HepG2 (cell line): Measurements from ENCODE around the gene LRRC3. TPM values are rescaled to one million over a fixed set of nuclear protein-coding genes. Genes with fewer than 3 reads are reported as not detected.
A peak's percentile ranks its signal among the peaks of the same experiment; 100 is the strongest.

ENCODE experiments used
- CBX2 ChIP-seq, 2 experiments: fragments of 200-600 bp in 1 of 2; sonication (generic); formaldehyde crosslinking in 1 of 2; IDR thresholded peaks; 2 replicates each; pipeline versions ENCODE4 v1.7.0 to v1.8.1; 2018 to 2022; ENCODE audit warnings: low read depth in 2 of 2, low read length in 1 of 2, mild to moderate bottlenecking in 1 of 2, missing genetic modification reagents in 1 of 2
- ELF4 ChIP-seq: sonication (generic); formaldehyde crosslinking; IDR thresholded peaks from 2 replicates; pipeline ENCODE4 v1.5.0; 2020; ENCODE audit warnings: missing genetic modification reagents, mild to moderate bottlenecking, moderate library complexity, borderline replicate concordance
- ESRRA ChIP-seq: sonication (generic); formaldehyde crosslinking; IDR thresholded peaks from 2 replicates; pipeline ENCODE4 v1.5.1; 2020; ENCODE audit warnings: mild to moderate bottlenecking, low read depth, missing genetic modification reagents
- MED13 ChIP-seq: sonication (generic); formaldehyde crosslinking; IDR thresholded peaks from 2 replicates; pipeline ENCODE4 v1.5.0; 2020; ENCODE audit warnings: missing genetic modification reagents
- MLLT10 ChIP-seq: sonication (generic); formaldehyde crosslinking; IDR thresholded peaks from 2 replicates; pipeline ENCODE4 v1.4.0; 2020; ENCODE audit warnings: missing genetic modification reagents
- MTF2 ChIP-seq: sonication (generic); formaldehyde crosslinking; IDR thresholded peaks from 2 replicates; pipeline ENCODE4 v1.5.0; 2020; ENCODE audit warnings: missing genetic modification reagents, borderline replicate concordance
- ZEB1 ChIP-seq: IDR thresholded peaks from 2 replicates; pipeline ENCODE4 v1.6.1; 2012; ENCODE audit warnings: mild to moderate bottlenecking, low read depth, inconsistent platforms; ENCODE audit not compliant: insufficient replicate concordance
- ZNF589 ChIP-seq: sonication (generic); formaldehyde crosslinking; conservative IDR thresholded peaks from 2 replicates; pipeline ENCODE4 v1.8.0; 2022; ENCODE audit warnings: mild to moderate bottlenecking, moderate library complexity, missing genetic modification reagents
- ZNF629 ChIP-seq: sonication (generic); formaldehyde crosslinking; conservative IDR thresholded peaks from 2 replicates; pipeline ENCODE4 v1.5.0; 2020; ENCODE audit warnings: missing genetic modification reagents
- polyA plus RNA-seq, 8 experiments: library from polyadenylated mRNA; depleted of rRNA in 3 of 8; stranded (reverse) in 7 of 8; unstranded in 1 of 8; fragments of >200 nt; fragmentation: Illumina TruSeq in 4 of 8; extraction: Trizol in 4 of 8; gene quantifications; 2 replicates each; pipeline versions ENCODE4 v1.2.1 to v1.2.3, GENCODE V29; 2011 to 2016; ENCODE audit warnings: low read depth in 4 of 8, missing spikeins in 1 of 8, mixed read lengths in 1 of 8; ENCODE audit not compliant: insufficient read depth in 1 of 8
- total RNA-seq, 5 experiments: library from RNA; depleted of rRNA; stranded (reverse); fragments of >200 nt; fragmentation: Illumina TruSeq; extraction: Trizol; gene quantifications; 2 replicates each; pipeline ENCODE4 v1.2.3, GENCODE V29; 2016; ENCODE audit warnings: low read depth in 1 of 5
- TF ChIP-seq, protein P1 (sequence below): sonication (generic); formaldehyde crosslinking; IDR thresholded peaks from 2 replicates; pipeline ENCODE4 v1.4.0; 2020; ENCODE audit warnings: missing genetic modification reagents
- TF ChIP-seq, protein P2 (sequence below): IDR thresholded peaks from 2 replicates; pipeline ENCODE4 v1.6.1; 2016; ENCODE audit warnings: low read depth, missing genetic modification reagents, missing compliant biosample characterization
- TF ChIP-seq, protein P3 (sequence below): sonication (generic); formaldehyde crosslinking; IDR thresholded peaks from 2 replicates; pipeline ENCODE4 v1.8.0; 2022; ENCODE audit warnings: missing genetic modification reagents, low read depth, mild to moderate bottlenecking, borderline replicate concordance
- TF ChIP-seq, protein P4 (sequence below): sonication (generic); formaldehyde crosslinking; IDR thresholded peaks from 2 replicates; pipeline ENCODE4 v1.4.0; 2020; ENCODE audit warnings: missing genetic modification reagents, borderline replicate concordance

LRRC3 gene
- total and polyA plus RNA-seq, 2 of the 13 experiments (the other 11 are each of a cell fraction or from before 2014, with no cell fraction given): 4.8 to 16.5 TPM

DNA sequence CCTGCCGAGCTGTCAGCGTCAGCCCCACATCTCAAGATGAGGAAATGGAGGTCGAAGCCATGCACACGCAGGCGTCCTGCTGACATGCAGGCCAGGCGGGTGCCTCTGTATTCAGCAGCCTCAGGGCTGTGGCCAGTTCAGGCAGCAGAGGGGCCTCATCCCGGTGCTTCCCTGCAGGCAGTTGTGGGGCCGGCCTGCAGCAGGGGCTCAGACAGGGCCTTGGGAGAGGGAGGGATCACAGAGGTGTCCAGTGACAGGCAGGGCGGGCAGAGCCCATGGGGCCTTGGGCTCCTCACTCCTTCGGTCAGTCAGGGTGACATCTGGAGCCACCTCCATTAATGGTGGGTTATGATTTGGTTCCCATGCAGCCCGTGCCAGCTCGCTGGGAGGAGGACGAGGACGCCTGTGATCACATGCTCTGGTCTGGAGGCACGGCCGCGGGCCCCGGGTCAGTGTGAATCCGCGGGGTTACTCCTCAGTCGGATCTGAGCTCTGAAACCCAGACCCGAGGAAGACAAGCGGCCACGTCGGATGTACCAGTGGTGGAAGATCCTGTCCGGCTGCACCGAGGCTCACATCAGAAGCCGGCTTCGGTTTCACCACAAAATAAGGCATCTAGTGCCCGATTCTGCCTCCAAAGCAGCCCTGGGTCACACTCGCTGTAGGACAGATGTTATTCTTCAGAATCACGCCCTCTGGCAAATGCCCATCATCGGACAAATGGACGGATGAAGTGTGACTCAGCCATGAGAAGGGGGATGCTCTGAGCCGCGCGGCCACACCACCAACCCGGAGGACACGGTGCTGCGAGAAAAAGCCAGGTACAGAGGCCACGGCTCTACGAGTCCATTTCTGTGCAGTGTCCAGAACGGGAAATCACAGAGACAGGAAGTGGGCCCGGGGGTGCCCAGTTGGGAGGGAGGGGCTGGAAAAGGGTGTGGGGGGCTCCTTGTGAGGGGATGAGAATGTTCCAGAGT is 51.3 kb downstream of the LRRC3 start (continued):
- TF ChIP-seq, protein P1, sequence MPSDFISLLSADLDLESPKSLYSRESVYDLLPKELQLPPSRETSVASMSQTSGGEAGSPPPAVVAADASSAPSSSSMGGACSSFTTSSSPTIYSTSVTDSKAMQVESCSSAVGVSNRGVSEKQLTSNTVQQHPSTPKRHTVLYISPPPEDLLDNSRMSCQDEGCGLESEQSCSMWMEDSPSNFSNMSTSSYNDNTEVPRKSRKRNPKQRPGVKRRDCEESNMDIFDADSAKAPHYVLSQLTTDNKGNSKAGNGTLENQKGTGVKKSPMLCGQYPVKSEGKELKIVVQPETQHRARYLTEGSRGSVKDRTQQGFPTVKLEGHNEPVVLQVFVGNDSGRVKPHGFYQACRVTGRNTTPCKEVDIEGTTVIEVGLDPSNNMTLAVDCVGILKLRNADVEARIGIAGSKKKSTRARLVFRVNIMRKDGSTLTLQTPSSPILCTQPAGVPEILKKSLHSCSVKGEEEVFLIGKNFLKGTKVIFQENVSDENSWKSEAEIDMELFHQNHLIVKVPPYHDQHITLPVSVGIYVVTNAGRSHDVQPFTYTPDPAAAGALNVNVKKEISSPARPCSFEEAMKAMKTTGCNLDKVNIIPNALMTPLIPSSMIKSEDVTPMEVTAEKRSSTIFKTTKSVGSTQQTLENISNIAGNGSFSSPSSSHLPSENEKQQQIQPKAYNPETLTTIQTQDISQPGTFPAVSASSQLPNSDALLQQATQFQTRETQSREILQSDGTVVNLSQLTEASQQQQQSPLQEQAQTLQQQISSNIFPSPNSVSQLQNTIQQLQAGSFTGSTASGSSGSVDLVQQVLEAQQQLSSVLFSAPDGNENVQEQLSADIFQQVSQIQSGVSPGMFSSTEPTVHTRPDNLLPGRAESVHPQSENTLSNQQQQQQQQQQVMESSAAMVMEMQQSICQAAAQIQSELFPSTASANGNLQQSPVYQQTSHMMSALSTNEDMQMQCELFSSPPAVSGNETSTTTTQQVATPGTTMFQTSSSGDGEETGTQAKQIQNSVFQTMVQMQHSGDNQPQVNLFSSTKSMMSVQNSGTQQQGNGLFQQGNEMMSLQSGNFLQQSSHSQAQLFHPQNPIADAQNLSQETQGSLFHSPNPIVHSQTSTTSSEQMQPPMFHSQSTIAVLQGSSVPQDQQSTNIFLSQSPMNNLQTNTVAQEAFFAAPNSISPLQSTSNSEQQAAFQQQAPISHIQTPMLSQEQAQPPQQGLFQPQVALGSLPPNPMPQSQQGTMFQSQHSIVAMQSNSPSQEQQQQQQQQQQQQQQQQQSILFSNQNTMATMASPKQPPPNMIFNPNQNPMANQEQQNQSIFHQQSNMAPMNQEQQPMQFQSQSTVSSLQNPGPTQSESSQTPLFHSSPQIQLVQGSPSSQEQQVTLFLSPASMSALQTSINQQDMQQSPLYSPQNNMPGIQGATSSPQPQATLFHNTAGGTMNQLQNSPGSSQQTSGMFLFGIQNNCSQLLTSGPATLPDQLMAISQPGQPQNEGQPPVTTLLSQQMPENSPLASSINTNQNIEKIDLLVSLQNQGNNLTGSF (CRISPR knock-in tag): peak; percentile 27; the same call in 1 of the 2 replicates
- no peak for TF ChIP-seq ELF4 (CRISPR knock-in tag)
- TF ChIP-seq, protein P2, sequence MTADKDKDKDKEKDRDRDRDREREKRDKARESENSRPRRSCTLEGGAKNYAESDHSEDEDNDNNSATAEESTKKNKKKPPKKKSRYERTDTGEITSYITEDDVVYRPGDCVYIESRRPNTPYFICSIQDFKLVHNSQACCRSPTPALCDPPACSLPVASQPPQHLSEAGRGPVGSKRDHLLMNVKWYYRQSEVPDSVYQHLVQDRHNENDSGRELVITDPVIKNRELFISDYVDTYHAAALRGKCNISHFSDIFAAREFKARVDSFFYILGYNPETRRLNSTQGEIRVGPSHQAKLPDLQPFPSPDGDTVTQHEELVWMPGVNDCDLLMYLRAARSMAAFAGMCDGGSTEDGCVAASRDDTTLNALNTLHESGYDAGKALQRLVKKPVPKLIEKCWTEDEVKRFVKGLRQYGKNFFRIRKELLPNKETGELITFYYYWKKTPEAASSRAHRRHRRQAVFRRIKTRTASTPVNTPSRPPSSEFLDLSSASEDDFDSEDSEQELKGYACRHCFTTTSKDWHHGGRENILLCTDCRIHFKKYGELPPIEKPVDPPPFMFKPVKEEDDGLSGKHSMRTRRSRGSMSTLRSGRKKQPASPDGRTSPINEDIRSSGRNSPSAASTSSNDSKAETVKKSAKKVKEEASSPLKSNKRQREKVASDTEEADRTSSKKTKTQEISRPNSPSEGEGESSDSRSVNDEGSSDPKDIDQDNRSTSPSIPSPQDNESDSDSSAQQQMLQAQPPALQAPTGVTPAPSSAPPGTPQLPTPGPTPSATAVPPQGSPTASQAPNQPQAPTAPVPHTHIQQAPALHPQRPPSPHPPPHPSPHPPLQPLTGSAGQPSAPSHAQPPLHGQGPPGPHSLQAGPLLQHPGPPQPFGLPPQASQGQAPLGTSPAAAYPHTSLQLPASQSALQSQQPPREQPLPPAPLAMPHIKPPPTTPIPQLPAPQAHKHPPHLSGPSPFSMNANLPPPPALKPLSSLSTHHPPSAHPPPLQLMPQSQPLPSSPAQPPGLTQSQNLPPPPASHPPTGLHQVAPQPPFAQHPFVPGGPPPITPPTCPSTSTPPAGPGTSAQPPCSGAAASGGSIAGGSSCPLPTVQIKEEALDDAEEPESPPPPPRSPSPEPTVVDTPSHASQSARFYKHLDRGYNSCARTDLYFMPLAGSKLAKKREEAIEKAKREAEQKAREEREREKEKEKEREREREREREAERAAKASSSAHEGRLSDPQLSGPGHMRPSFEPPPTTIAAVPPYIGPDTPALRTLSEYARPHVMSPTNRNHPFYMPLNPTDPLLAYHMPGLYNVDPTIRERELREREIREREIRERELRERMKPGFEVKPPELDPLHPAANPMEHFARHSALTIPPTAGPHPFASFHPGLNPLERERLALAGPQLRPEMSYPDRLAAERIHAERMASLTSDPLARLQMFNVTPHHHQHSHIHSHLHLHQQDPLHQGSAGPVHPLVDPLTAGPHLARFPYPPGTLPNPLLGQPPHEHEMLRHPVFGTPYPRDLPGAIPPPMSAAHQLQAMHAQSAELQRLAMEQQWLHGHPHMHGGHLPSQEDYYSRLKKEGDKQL (CRISPR knock-in tag): no peak
- TF ChIP-seq ZNF629 (CRISPR knock-in tag): peak; percentile 26; the same call in 1 of the 2 replicates
- TF ChIP-seq MED13: no peak
- no peak for TF ChIP-seq MTF2
- TF ChIP-seq, protein P3, sequence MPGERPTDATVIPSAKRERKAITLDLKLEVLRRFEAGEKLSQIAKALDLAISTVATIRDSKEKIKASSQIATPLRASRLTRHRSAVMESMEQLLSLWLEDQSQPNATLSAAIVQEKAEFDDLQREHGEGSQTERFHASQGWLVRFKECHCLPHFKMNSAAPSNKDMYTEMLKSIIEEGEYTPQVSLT (CRISPR knock-in tag): no peak
- no peak for TF ChIP-seq CBX2 (IDR thresholded peaks at IDR 0.05; ENCODE audit: low read depth, low read length)
- TF ChIP-seq CBX2 (CRISPR knock-in tag; IDR thresholded peaks at IDR 0.05; ENCODE audit: low read depth): no peak
- TF ChIP-seq, protein P4, sequence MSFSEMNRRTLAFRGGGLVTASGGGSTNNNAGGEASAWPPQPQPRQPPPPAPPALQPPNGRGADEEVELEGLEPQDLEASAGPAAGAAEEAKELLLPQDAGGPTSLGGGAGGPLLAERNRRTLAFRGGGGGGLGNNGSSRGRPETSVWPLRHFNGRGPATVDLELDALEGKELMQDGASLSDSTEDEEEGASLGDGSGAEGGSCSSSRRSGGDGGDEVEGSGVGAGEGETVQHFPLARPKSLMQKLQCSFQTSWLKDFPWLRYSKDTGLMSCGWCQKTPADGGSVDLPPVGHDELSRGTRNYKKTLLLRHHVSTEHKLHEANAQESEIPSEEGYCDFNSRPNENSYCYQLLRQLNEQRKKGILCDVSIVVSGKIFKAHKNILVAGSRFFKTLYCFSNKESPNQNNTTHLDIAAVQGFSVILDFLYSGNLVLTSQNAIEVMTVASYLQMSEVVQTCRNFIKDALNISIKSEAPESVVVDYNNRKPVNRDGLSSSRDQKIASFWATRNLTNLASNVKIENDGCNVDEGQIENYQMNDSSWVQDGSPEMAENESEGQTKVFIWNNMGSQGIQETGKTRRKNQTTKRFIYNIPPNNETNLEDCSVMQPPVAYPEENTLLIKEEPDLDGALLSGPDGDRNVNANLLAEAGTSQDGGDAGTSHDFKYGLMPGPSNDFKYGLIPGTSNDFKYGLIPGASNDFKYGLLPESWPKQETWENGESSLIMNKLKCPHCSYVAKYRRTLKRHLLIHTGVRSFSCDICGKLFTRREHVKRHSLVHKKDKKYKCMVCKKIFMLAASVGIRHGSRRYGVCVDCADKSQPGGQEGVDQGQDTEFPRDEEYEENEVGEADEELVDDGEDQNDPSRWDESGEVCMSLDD (CRISPR knock-in tag): 0 out of 2 replicates have a peak, but pooled peaks have one; percentile 19
- no peak for TF ChIP-seq ZNF589 (CRISPR knock-in tag)
- no peak for TF ChIP-seq ESRRA (CRISPR knock-in tag)
- TF ChIP-seq MLLT10 (CRISPR knock-in tag): no peak
- no peak for TF ChIP-seq ZEB1
